ENCODE data around the gene PLAGL2. TPM values are rescaled to one million over a fixed set of nuclear protein-coding genes. Genes with fewer than 3 reads are reported as not detected.

The PLAGL2 gene
- total and polyA plus RNA-seq, 2 experiments from 2014 or later, result 13.2 to 28.2 TPM

DNA sequence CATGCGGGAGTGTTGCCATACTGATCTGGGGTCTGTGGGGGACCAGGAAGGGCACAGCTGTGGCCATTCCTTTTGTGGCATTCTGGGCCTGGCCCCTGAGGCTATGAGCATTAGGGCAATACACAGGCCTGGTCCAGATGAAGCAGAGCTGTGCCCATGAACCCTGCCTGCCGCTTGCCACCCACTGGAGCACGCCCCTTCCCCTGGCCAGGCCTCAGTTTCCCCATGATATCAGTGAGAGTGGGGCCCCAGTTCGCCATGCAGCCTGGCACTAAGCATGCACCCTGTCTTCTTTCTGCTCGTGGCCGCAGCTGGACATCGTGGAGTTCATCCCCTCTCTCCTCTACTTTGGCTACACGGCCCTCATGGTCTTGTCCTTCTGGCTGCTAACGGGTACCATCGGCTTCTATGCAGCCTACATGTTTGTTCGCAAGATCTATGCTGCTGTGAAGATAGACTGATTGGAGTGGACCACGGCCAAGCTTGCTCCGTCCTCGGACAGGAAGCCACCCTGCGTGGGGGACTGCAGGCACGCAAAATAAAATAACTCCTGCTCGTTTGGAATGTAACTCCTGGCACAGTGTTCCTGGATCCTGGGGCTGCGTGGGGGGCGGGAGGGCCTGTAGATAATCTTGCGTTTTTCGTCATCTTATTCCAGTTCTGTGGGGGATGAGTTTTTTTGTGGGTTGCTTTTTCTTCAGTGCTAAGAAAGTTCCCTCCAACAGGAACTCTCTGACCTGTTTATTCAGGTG, 42.4 kb downstream of the PLAGL2 start:
- H3K4me1 Mint-ChIP-seq, result peaks cover 11% of the 10 kb centered on the region
- no peaks in the 10 kb centered on the region for H3K9me3 Mint-ChIP-seq
- no peaks in the 10 kb centered on the region for H3K79me2 ChIP-seq (replicated peaks; ENCODE audit: insufficient read depth)
- no peak overlapping the region for H3K27ac ChIP-seq (ENCODE audit: low read depth)
- TF ChIP-seq JUNB (IDR thresholded peaks at IDR 0.05; ENCODE audit: unreplicated experiment), result no peak
- TF ChIP-seq CREB1 (CRISPR knock-in tag; IDR thresholded peaks at IDR 0.05; ENCODE audit: low read depth), result no peak
- TF ChIP-seq, protein P1, sequence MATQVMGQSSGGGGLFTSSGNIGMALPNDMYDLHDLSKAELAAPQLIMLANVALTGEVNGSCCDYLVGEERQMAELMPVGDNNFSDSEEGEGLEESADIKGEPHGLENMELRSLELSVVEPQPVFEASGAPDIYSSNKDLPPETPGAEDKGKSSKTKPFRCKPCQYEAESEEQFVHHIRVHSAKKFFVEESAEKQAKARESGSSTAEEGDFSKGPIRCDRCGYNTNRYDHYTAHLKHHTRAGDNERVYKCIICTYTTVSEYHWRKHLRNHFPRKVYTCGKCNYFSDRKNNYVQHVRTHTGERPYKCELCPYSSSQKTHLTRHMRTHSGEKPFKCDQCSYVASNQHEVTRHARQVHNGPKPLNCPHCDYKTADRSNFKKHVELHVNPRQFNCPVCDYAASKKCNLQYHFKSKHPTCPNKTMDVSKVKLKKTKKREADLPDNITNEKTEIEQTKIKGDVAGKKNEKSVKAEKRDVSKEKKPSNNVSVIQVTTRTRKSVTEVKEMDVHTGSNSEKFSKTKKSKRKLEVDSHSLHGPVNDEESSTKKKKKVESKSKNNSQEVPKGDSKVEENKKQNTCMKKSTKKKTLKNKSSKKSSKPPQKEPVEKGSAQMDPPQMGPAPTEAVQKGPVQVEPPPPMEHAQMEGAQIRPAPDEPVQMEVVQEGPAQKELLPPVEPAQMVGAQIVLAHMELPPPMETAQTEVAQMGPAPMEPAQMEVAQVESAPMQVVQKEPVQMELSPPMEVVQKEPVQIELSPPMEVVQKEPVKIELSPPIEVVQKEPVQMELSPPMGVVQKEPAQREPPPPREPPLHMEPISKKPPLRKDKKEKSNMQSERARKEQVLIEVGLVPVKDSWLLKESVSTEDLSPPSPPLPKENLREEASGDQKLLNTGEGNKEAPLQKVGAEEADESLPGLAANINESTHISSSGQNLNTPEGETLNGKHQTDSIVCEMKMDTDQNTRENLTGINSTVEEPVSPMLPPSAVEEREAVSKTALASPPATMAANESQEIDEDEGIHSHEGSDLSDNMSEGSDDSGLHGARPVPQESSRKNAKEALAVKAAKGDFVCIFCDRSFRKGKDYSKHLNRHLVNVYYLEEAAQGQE (IDR thresholded peaks at IDR 0.05; ENCODE audit: unreplicated experiment), result no peak
- TF ChIP-seq, protein P2, sequence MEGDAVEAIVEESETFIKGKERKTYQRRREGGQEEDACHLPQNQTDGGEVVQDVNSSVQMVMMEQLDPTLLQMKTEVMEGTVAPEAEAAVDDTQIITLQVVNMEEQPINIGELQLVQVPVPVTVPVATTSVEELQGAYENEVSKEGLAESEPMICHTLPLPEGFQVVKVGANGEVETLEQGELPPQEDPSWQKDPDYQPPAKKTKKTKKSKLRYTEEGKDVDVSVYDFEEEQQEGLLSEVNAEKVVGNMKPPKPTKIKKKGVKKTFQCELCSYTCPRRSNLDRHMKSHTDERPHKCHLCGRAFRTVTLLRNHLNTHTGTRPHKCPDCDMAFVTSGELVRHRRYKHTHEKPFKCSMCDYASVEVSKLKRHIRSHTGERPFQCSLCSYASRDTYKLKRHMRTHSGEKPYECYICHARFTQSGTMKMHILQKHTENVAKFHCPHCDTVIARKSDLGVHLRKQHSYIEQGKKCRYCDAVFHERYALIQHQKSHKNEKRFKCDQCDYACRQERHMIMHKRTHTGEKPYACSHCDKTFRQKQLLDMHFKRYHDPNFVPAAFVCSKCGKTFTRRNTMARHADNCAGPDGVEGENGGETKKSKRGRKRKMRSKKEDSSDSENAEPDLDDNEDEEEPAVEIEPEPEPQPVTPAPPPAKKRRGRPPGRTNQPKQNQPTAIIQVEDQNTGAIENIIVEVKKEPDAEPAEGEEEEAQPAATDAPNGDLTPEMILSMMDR (conservative IDR thresholded peaks at IDR 0.05; ENCODE audit: low read depth in 2 of 2), result no peak
- TF ChIP-seq POLR2AphosphoS5 (IDR thresholded peaks at IDR 0.05; ENCODE audit: low read depth), result no peak
- no peak for TF ChIP-seq EZH2 (IDR thresholded peaks at IDR 0.05; ENCODE audit: low read depth, unreplicated experiment)
- no peak for TF ChIP-seq EZH2phosphoT487 (IDR thresholded peaks at IDR 0.05; ENCODE audit: unreplicated experiment)
- TF ChIP-seq NANOG (IDR thresholded peaks at IDR 0.05; ENCODE audit: borderline replicate concordance), result no peak
- TF ChIP-seq ZNF114 (CRISPR knock-in tag; IDR thresholded peaks at IDR 0.05), result no peak
- TF ChIP-seq, protein P3, sequence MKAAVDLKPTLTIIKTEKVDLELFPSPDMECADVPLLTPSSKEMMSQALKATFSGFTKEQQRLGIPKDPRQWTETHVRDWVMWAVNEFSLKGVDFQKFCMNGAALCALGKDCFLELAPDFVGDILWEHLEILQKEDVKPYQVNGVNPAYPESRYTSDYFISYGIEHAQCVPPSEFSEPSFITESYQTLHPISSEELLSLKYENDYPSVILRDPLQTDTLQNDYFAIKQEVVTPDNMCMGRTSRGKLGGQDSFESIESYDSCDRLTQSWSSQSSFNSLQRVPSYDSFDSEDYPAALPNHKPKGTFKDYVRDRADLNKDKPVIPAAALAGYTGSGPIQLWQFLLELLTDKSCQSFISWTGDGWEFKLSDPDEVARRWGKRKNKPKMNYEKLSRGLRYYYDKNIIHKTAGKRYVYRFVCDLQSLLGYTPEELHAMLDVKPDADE (IDR thresholded peaks at IDR 0.05), result no peak
- no peak for TF ChIP-seq STAT1 (IDR thresholded peaks at IDR 0.05; ENCODE audit: unreplicated experiment)
- no peak for TF ChIP-seq ZNF331 (CRISPR knock-in tag; IDR thresholded peaks at IDR 0.05; ENCODE audit: low read depth)
- TF ChIP-seq, protein P4, sequence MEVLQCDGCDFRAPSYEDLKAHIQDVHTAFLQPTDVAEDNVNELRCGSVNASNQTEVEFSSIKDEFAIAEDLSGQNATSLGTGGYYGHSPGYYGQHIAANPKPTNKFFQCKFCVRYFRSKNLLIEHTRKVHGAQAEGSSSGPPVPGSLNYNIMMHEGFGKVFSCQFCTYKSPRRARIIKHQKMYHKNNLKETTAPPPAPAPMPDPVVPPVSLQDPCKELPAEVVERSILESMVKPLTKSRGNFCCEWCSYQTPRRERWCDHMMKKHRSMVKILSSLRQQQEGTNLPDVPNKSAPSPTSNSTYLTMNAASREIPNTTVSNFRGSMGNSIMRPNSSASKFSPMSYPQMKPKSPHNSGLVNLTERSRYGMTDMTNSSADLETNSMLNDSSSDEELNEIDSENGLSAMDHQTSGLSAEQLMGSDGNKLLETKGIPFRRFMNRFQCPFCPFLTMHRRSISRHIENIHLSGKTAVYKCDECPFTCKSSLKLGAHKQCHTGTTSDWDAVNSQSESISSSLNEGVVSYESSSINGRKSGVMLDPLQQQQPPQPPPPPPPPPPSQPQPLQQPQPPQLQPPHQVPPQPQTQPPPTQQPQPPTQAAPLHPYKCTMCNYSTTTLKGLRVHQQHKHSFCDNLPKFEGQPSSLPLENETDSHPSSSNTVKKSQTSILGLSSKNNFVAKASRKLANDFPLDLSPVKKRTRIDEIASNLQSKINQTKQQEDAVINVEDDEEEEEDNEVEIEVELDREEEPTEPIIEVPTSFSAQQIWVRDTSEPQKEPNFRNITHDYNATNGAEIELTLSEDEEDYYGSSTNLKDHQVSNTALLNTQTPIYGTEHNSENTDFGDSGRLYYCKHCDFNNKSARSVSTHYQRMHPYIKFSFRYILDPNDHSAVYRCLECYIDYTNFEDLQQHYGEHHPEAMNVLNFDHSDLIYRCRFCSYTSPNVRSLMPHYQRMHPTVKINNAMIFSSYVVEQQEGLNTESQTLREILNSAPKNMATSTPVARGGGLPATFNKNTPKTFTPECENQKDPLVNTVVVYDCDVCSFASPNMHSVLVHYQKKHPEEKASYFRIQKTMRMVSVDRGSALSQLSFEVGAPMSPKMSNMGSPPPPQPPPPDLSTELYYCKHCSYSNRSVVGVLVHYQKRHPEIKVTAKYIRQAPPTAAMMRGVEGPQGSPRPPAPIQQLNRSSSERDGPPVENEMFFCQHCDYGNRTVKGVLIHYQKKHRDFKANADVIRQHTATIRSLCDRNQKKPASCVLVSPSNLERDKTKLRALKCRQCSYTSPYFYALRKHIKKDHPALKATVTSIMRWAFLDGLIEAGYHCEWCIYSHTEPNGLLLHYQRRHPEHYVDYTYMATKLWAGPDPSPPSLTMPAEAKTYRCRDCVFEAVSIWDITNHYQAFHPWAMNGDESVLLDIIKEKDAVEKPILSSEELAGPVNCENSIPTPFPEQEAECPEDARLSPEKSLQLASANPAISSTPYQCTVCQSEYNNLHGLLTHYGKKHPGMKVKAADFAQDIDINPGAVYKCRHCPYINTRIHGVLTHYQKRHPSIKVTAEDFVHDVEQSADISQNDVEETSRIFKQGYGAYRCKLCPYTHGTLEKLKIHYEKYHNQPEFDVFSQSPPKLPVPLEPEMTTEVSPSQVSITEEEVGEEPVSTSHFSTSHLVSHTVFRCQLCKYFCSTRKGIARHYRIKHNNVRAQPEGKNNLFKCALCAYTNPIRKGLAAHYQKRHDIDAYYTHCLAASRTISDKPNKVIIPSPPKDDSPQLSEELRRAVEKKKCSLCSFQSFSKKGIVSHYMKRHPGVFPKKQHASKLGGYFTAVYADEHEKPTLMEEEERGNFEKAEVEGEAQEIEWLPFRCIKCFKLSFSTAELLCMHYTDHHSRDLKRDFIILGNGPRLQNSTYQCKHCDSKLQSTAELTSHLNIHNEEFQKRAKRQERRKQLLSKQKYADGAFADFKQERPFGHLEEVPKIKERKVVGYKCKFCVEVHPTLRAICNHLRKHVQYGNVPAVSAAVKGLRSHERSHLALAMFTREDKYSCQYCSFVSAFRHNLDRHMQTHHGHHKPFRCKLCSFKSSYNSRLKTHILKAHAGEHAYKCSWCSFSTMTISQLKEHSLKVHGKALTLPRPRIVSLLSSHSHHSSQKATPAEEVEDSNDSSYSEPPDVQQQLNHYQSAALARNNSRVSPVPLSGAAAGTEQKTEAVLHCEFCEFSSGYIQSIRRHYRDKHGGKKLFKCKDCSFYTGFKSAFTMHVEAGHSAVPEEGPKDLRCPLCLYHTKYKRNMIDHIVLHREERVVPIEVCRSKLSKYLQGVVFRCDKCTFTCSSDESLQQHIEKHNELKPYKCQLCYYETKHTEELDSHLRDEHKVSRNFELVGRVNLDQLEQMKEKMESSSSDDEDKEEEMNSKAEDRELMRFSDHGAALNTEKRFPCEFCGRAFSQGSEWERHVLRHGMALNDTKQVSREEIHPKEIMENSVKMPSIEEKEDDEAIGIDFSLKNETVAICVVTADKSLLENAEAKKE (CRISPR knock-in tag; IDR thresholded peaks at IDR 0.05), result no peak
- H4K20me1 ChIP-seq (replicated peaks; ENCODE audit: insufficient read depth), result peaks cover 14% of the 10 kb centered on the region; the same call in 1 of the 2 replicates
- H3K4me1 ChIP-seq (ENCODE audit: insufficient read depth), result peaks cover 5% of the 10 kb centered on the region; the same call in 1 of the 2 replicates
- H3K36me3 ChIP-seq (ENCODE audit: insufficient read depth), result peaks cover 29% of the 10 kb centered on the region
- DNase-seq (ENCODE audit: low spot score), result no peak
- no peak overlapping the region for H3K4me3 Mint-ChIP-seq
- H3K27ac Mint-ChIP-seq, result no peak overlapping the region
- H3K4me3 ChIP-seq, result no peak overlapping the region
- H3K27me3 Mint-ChIP-seq (ENCODE audit: insufficient read depth, low read depth, poor library complexity), result peaks cover 3% of the 10 kb centered on the region
- H3K9me2 ChIP-seq (ENCODE audit: insufficient read depth), result no peaks in the 10 kb centered on the region
- H3K36me3 Mint-ChIP-seq (ENCODE audit: low read depth), result peaks cover 57% of the 10 kb centered on the region
- ATAC-seq, result no peak
- H3K27me3 ChIP-seq (ENCODE audit: insufficient read depth), result no peaks in the 10 kb centered on the region
- H3F3A ChIP-seq (replicated peaks; ENCODE audit: low read depth), result 0 out of 2 replicates have a peak, but pooled peaks cover 8% of the 10 kb centered on the region
- H3K4me2 ChIP-seq, result no peak overlapping the region
- no peak overlapping the region for H2AFZ ChIP-seq

Data from GM23338 (cell line).